Stimulated activated CD8-positive, alpha-beta memory T cell treated with anti-CD3 and anti-CD28 coated beads, Interleukin-4, amount 100 ng/mL, for 48 hours (primary cell): ENCODE data around the gene POM121C.
"Not testable (repeated sequence)": the region's sequence is repeated elsewhere in the genome, so short reads cannot be mapped to it uniquely, and the experiment has no call there.

ENCODE experiments used
- DNase-seq: peaks from one replicate; pipeline ENCODE4 v3.0.0-alpha.2; 2020

POM121C gene

GRCh38 chr7:75421798-75422710 lies 64.0 kb downstream of the POM121C start:
- not testable (repeated sequence) for DNase-seq

GRCh38 chr7:75420152-75420551 lies 65.9 kb downstream of the POM121C start:
- peak; percentile 16 for DNase-seq

- peak; percentile 12 for DNase-seq
Observed at GRCh38 chr7:75419693-75420092, 66.4 kb downstream of the POM121C start.

- peak; percentile 21 for DNase-seq
Observed at GRCh38 chr7:75419210-75419609, 66.9 kb downstream of the POM121C start.

GRCh38 chr7:75418292-75418858 lies 67.7 kb downstream of the POM121C start:
- DNase-seq: peak; percentile 17

- DNase-seq: peak; percentile 13
Observed at GRCh38 chr7:75416787-75417186, 69.3 kb downstream of the POM121C start.

- DNase-seq: peak; percentile 11
Observed at GRCh38 chr7:75415829-75416373, 70.2 kb downstream of the POM121C start.

GRCh38 chr7:75415428-75415817 lies 70.7 kb downstream of the POM121C start:
- DNase-seq: peak; percentile 10

GRCh38 chr7:75414708-75415427 lies 71.2 kb downstream of the POM121C start:
- peak; percentile 3 for DNase-seq

GRCh38 chr7:75414204-75414603 lies 71.9 kb downstream of the POM121C start:
- DNase-seq: peak; percentile 20

- not testable (repeated sequence) for DNase-seq
Observed at GRCh38 chr7:75410823-75411173, 75.3 kb downstream of the POM121C start.

GRCh38 chr7:75409880-75410822 lies 75.9 kb downstream of the POM121C start:
- peak; percentile 25 for DNase-seq

GRCh38 chr7:75404663-75405062 lies 81.4 kb downstream of the POM121C start:
- not testable (repeated sequence) for DNase-seq

GRCh38 chr7:75403455-75404443 lies 82.3 kb downstream of the POM121C start:
- DNase-seq: not testable (repeated sequence)

- not testable (repeated sequence) for DNase-seq
Observed at GRCh38 chr7:75400575-75400974, 85.5 kb downstream of the POM121C start.

GRCh38 chr7:75398771-75399700 lies 87.1 kb downstream of the POM121C start:
- DNase-seq: not testable (repeated sequence)

- DNase-seq: not testable (repeated sequence)
Observed at GRCh38 chr7:75397865-75398264, 88.2 kb downstream of the POM121C start.

GRCh38 chr7:75395329-75395728 lies 90.8 kb downstream of the POM121C start, which contains the start of gene TRIM73:
Gene TRIM73 (plus strand): TSS chr7:75395629. CDS start chr7:75398934, 3,305 bp downstream.
- DNase-seq: not testable (repeated sequence)

GRCh38 chr7:75393194-75393593 lies 92.9 kb downstream of the POM121C start:
- not testable (repeated sequence) for DNase-seq
